Stimulated activated CD4-positive, alpha-beta T cell treated with anti-CD3 and anti-CD28 coated beads, Interleukin-12 subunit alpha, Interleukin-12 subunit beta, amount 100 ng/mL, for 4 hours (primary cell): ENCODE measurements around the gene HSD17B2.

ENCODE experiments used
- DNase-seq: peaks from one replicate; pipeline ENCODE4 v3.0.0-alpha.2; 2020

Gene HSD17B2

DNA sequence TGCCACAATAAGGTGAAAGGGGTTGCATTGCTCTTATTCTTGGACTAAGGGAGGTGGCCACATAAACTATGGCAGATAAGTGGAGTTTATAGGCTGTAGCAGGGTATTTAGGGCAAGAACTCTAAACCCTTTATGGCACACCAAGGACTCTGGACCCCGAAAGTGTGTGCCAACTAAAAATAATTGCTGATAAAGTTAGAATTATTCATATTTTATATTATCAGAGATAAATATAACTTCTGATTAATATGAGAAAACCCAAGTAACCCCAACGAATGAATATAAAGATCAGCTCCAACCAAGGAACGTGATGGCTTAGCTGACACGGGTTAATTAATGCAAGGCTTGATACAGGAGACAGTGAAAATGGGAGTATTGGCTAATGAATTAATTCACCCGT, 15.0 kb upstream of the HSD17B2 start:
- DNase-seq: no peak

- DNase-seq: no peak
These were observed 11.8 kb upstream of the HSD17B2 start for GRCh38 chr16:82023206-82023605.

DNA sequence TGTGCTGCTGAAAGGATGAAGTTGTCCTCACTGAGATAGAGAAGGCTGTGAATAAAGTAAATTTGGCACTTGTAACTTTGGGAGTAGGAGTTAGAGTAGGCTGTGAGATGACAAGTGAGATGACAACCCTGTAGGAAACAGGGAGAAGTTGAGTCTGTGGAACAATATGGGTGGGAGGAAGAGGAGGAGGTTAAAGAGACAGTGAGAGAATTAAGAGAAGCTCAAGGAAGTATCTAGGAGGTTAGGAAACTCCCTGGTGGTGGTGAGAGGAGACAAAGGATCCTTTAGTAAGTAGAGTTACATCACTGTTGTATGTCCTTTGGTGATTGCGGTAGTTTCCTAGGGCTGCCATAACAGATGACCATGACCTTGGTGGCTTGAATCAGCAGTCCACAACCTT, 10.7 kb upstream of the HSD17B2 start:
- DNase-seq: no peak

GRCh38 chr16:82024883-82025282, 10.2 kb upstream of the HSD17B2 start:
- DNase-seq: no peak

- no peak for DNase-seq
These were observed 7.4 kb upstream of the HSD17B2 start for GRCh38 chr16:82027629-82028064.

- DNase-seq: no peak
These were observed 3.7 kb upstream of the HSD17B2 start for GRCh38 chr16:82031116-82032084.

- DNase-seq: no peak
These were observed 2.0 kb upstream of the HSD17B2 start for GRCh38 chr16:82033006-82033405.

DNA sequence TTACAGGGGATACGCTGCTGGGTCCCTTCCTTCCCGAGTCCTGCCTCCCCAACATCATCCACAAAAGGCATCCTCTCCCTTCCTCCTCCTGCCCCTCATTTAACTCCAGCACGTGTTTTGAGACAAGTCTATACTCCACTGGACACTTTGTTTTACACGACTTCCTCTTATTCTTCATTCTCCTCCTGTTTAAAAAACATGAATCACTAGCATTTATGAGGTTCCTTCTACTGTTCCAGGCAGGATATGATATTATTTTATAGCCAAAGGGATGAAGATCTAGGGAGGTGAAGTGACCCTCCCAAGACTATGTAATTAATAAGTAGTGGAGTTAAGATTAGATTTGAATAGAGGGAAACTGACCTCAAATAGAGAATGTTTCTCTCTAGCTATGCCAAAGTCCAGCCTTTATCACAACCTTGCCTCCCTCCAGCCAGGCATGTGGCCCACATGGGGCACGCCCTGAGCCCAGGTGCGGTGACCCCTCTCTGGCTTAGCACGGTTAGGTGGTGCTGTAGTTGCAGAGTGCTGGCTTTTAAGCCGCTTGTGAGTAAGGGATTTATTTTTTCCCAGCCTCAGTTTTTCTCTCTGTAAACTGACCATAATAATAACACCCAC, 1.3 kb upstream of the HSD17B2 start:
- no peak for DNase-seq

- no peak for DNase-seq
These were observed 2.2 kb downstream of the HSD17B2 start for GRCh38 chr16:82037251-82037650.

DNA sequence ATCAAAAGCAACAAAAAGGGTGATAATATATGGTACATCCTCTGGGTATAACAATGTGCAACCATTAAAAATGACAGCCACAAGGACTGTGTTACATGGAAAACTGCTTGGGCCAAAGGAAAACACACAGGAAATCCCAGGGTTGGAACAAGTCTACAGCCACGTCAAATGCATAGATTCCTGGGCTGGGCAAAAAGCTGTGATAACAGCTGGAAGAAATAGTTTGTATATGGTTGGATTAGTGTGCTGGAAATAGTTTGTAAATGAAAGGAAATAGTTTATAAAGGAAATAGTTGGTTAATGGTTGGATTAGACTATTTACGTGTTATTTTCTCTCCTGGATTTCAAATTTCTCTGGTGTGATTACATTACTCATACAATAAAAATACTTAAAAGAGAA, 2.6 kb downstream of the HSD17B2 start:
- DNase-seq: no peak

- no peak for DNase-seq
These were observed 5.2 kb downstream of the HSD17B2 start for GRCh38 chr16:82040296-82040695.

DNA sequence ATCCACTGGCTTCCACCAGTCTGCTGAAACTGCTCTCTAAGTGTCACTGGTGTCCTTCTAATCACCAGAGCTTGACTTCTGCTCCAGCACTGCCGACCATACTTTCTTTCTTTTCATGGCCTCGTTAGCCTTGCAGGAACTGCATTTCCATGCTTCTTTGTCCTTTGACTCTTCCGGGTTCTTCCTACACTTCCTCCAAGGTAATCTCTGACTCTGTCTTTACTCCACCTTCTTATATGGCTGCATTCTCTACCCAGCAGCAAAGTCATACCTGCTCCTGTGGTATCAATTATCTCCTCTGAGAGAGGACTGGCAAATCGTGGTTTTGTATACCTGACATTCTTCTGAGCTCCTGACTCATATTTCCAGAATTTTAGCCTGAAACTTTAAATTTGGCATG, 6.5 kb downstream of the HSD17B2 start:
- no peak for DNase-seq

GRCh38 chr16:82042144-82042543, 7.1 kb downstream of the HSD17B2 start:
- no peak for DNase-seq

DNA sequence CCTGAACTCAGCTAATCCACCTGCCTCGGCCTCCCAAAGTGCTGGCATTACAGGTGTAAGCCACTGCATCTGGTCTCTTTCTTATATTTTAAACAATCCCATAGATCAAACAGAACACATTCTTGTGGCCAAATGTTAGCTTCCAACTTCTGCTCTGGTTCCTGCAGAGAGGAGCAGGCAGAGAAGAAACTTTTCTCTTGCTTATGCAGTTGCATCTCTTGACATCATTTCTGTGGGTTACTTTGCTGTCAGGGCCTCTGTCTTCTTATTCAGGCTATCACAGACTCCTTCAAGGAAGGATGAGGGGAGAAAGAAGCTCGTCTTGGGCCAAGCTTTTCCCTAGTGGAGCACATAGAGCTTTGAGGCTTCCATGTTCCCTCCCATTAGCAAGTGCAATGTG, 7.8 kb downstream of the HSD17B2 start:
- no peak for DNase-seq

GRCh38 chr16:82043680-82044584, 8.9 kb downstream of the HSD17B2 start:
- DNase-seq: no peak

- no peak for DNase-seq
These were observed 9.5 kb downstream of the HSD17B2 start for GRCh38 chr16:82044585-82044911.

- DNase-seq: no peak
These were observed 10.4 kb downstream of the HSD17B2 start for GRCh38 chr16:82045465-82045864.

GRCh38 chr16:82046541-82046940, 11.5 kb downstream of the HSD17B2 start:
- no peak for DNase-seq

- no peak for DNase-seq
These were observed 11.9 kb downstream of the HSD17B2 start for GRCh38 chr16:82046941-82047340.

- no peak for DNase-seq
These were observed 12.3 kb downstream of the HSD17B2 start for GRCh38 chr16:82047374-82047773.

DNA sequence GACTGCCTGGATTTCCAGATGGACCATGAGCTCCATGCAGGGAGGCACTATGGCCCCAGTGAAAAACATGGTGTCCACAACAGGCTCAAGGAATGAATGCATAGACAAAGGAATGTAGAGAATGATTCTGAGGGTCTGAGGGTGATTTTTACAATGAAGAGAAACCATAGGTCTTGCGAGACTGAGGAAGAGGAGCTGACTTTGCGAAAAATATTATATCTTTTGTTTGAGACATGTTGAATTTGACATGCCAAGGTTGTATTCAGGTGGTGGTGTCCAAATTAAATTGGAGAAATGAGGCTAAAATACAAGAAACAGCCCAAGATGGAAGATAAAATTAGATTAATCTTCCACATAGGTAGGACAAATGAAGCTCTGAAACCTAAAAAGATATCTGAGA, 12.7 kb downstream of the HSD17B2 start:
- DNase-seq: no peak

DNA sequence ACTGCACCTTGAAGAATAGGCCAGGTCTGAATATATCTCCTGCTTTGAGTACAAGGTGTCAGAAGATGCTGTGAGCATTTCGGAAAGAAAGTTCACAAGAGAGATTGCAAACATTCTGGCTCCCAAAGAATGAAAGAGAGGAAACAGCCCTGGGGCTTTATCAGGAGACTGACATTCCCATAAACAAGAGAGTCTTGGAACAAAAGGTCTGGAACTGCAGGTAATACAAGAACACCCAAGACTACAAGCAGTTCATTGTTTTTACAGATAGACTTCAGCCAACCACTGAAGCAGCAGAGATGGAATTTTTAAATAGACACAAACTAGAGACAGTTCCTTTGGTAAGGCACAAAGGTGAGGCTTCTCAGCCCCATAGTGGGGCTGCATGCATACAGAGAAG, 14.4 kb downstream of the HSD17B2 start:
- DNase-seq: no peak

DNA sequence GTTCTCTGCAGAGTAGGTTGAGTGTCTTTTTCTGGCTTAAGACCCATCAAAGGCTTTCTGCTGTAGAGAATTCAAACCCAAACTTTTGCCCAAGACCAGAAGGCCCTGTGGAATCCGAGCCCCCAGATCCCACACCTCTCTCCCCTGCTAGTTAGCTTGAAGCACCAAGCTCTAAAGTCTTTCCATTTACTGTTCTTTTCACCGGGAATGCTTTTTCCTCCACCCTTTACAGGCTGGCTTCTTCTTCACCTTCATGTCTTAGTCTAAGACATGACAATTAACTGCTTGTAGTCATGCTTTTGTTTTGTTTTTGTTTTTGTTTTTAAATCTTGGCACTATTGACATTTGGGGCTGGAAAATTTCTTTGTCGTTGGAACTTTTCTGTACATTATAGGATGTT, 15.5 kb downstream of the HSD17B2 start:
- no peak for DNase-seq
